NCI-H345 (cell line): Measurements from ENCODE around the gene NMNAT2.
"Not testable (repeated sequence)": the region's sequence is repeated elsewhere in the genome, so short reads cannot be mapped to it uniquely, and the experiment has no call there.

ENCODE experiments used
- DNase-seq: peaks from one replicate; lab custom pipeline; 2025; lab: John Stamatoyannopoulos, UW

Gene NMNAT2

DNA sequence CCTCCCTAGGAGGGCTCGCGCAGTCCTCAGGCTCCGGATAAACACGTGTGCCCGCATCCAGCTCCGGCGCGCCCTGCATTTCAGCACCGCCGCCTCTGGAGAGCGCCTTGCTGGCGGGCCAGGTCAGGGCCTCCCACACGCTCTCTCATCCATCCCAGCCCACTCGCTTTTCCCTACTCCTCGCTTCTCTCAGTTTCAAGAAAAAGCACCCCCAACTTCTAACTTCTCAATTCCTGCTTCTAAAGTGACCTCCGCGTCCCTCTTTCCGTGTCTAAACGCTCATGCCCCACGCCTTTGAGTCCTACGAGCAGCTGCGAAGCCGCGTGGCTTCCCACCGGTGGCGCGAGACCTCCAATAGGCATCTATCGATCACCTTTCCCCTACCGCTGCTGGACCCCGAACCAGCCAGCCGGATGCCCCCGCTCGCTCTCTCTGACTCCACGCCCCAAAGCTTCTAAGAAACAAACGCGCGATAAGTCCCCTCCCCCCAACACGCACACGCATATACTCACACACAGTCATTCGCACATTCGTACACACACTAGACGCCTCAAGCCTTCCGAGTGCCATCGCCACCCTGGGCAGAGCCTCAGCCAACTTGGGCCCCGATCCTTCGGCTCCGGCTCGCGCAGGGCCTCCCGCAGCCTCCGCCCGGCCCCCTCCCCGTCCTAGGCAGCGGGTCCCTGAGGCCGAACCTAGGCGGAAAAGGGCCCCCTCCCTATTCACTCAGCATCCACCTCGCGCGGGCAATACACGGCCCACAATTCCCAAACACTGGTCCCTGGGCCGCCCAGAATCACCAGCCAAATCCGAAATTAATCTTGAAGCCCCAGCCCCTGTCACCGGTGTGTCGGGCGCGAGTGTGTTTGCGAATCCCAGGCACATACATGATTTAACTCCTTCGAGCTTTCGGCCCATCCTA lies 1.1 kb downstream of the NMNAT2 start:
- DNase-seq = peak; percentile 68

DNA sequence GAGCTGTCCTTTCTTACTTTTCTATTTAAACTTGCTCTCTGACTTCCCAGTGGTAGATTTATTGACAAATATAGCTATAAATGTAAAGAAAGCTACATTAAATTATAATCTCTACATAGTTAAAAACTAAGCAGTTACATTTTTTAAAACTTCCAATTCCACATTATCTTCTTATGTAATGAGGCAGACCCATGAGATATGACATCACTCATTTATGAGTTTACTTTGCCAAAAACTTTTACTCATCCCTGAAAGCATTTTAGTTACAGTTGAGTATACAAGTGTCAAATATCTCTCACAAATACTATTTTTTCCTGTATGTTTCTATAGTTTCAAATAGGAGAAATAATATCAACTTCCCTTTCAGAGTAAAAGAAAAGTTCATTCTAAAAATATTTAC lies 3.8 kb downstream of the NMNAT2 start:
- no peak for DNase-seq

DNA sequence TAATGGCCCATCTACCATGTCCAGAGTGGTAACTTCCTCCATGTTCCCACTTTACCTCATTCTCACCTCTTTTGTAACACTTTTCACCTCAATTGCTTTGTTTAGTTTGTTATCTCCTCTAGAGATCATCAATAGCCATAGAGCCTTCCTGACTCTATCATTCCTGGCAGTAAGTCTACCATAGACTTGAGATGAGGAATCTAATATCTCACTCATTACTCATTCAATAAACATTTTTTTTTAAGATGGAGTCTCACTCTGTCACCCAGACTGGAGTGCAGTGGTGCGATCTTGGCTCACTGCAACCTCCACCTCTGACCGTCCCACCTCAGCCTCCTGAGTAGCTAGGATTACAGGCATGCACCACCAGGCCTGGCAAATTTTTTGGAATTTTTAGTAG lies 7.1 kb downstream of the NMNAT2 start:
- no peak for DNase-seq

- DNase-seq = no peak
These were observed 10.2 kb downstream of the NMNAT2 start for GRCh38 chr1:183407961-183408360.

DNA sequence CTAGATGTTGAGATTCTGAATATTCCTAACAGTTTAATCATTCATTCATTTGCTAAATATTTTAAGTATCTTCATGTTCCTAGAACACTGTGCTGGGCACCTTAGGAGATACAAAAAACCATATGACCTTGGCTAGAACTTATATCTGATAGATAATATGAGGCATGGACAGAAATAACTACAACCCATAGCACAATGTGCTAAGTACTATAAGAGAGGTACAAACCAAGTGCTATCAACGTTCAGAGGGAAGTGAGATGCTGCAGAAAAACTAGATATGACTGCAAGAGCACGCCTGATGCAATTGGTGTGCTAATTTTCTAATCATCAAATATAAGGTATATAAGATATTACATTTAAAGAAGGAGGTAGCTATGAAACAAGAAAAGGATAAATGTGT lies 10.7 kb downstream of the NMNAT2 start:
- no peak for DNase-seq

DNA sequence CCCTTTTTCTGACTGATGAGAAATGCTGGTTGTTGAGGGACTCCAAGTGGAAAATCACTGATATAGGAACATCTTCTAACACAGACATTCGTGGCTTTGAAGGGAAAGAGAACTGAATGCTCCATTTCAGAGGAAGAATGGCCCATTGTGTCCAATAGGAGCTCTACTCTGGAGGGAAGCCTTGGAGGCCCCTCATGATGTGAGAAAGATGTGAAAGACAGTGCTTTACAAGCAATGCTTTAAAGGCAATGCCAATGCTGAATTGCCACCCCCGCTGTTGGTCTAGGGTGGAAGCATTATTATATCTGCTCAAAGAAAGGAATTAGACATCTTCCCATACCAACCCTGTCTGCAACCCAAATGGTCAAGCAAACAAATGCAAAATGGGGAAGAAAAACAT lies 13.7 kb downstream of the NMNAT2 start:
- no peak for DNase-seq

- DNase-seq = no peak
These were observed 14.7 kb downstream of the NMNAT2 start for GRCh38 chr1:183403498-183403897.

- DNase-seq = not testable (repeated sequence)
These were observed 16.6 kb downstream of the NMNAT2 start for GRCh38 chr1:183401565-183401964.

DNA sequence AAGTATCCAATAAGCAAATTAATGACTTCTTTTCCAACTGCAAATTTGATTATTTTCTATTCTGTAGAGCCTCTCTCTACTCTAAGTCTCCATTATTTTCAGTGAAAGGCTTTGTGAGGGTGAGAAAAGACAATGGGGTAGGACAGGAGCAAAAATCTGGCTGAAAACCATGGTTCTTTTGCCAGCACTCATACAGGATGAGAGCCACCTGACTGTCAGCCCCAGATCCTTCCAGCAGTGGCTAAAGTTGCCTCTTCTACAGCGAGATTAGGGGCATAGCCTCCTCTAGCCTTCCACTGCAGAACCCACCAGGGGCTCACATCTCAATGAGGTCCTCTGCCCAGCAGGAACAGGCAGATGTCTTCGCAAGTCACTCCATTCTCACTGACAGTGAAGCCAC lies 23.7 kb downstream of the NMNAT2 start:
- DNase-seq = no peak

DNA sequence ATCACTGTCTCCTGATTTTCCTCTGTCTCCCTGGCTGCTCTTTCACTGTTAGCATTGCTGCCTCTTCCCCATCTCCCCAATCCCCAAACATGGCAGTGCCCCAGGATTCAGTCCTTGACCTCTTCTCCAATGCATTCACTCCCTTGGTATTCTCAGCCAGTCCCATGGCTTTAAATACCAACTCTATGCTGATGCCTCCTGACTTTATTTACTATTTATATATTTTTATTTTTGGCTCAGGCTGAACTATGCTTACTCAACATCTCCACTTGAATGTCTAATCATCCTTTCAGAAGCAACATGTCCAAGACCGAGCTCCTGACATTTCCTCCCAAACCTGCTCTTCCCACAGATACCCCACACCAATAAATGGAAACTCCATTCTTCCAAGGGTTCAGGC lies 26.3 kb downstream of the NMNAT2 start:
- DNase-seq = no peak

- no peak for DNase-seq
These were observed 27.6 kb downstream of the NMNAT2 start for GRCh38 chr1:183390561-183390960.

DNA sequence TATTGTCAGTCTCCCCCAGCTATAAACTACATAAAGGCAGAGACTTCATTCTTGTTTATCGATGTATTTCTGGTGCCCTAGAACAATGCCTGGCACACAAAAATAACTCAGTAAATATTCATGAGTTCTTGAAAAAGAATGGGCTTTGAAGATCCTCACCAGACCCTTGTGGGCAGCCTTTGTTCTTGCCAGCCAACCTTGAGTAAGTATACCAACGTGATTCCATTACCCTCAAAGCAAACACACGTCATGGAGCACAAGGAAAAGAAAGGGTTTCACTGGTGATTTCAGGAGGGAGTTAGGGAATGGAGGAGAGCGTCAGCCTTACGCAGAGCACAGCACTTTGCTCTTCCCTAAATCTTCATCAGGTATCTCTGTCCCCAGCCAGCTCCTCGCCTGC lies 29.4 kb downstream of the NMNAT2 start:
- DNase-seq = peak; percentile 52

DNA sequence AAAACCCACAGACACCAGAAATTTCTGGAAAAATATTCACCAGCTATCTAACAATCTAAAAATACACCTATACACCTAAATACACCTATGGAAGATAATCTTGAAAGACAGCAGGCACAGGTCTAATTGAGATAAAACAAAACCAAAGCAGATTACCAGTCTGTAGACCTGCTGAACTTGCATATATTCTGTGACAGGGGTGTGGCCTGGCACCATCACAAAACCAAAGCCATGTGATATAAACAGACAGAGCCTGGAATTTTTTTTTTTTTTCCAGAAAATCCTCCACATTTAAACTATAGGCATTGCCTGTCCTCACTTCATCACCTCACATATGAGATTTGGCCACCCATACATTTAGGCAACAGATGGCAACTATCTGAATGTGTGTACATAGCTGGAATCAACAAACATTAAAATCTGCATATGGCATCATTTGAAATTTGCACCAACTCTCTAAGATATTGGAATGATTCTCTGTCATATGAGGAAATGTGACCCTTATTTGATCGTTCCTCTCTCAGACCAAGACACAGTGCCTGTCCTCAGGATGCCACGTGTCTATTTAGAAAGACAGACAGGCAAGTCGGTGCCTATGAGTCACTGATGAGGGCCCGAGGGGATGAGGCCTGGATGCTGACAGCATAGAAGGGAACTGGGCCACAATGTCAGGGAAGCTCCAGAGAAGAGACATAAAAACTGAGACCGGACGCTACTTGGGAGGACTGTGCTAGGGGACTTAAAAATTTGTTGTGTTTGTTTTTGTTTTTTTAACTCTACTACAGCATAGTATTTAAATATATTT lies 32.6 kb downstream of the NMNAT2 start:
- DNase-seq = no peak

- no peak for DNase-seq
These were observed 38.2 kb downstream of the NMNAT2 start for GRCh38 chr1:183379951-183380350.

GRCh38 chr1:183375381-183375780 lies 42.8 kb downstream of the NMNAT2 start:
- DNase-seq = no peak

GRCh38 chr1:183374825-183375224 lies 43.4 kb downstream of the NMNAT2 start:
- DNase-seq = peak; percentile 34

- DNase-seq = no peak
These were observed 45.5 kb downstream of the NMNAT2 start for GRCh38 chr1:183372586-183373230.

GRCh38 chr1:183370399-183371058 lies 47.7 kb downstream of the NMNAT2 start:
- DNase-seq = no peak

- DNase-seq = no peak
These were observed 49.7 kb downstream of the NMNAT2 start for GRCh38 chr1:183368213-183369108.

DNA sequence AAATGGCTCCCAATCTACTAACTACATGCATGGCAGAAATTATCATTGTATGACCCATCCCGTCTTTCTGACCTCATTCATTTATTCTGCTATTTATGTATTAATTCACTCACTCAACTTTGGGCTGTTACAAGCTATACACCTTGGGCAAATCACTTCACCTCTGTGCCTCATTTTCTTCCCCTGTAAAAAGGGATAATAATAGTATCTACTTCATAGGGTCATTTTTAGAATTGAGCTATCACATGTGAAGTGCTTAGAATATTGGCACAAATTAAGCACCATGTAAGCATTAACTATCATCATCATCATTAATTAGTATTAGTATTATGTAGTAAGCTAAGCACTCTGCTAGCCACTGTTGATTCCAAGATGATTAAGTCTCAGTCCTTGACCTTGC lies 52.1 kb downstream of the NMNAT2 start:
- no peak for DNase-seq

DNA sequence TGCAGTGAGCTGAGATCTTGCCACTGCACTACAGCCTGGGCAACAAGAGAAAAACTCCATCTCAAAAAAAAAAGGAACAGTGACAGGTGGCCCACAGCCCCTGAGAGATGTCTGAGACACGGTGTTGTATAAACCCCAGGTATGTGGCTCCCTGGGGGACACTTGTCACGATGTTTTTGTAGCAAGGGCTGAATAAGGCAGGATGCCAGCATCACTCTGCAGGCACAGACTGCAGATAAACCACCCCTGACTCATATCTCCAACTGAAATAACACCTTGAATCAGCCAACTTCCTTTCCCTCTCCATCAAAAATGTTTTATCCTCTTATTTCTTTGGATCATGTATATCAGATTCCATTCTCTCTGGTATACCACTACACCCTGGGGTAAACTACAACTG lies 52.5 kb downstream of the NMNAT2 start:
- DNase-seq = peak; percentile 36
